Astrocyte (in vitro differentiated cells and primary cell): Measurements from ENCODE around the gene DTX2.
"Not testable (repeated sequence)": the region's sequence is repeated elsewhere in the genome, so short reads cannot be mapped to it uniquely, and the experiment has no call there.

Experiments
- CTCF ChIP-seq: IDR thresholded peaks from 2 replicates; pipeline ENCODE4 v1.5.1; 2011; ENCODE audit warnings: low read depth, mild to moderate bottlenecking, inconsistent platforms, low read length, moderate library complexity; ENCODE audit not compliant: insufficient read depth
- EZH2 ChIP-seq: IDR thresholded peaks from 2 replicates; pipeline ENCODE4 v1.6.1; 2012; ENCODE audit warnings: mild to moderate bottlenecking, low read length, inconsistent platforms; ENCODE audit not compliant: insufficient read depth

DNA sequence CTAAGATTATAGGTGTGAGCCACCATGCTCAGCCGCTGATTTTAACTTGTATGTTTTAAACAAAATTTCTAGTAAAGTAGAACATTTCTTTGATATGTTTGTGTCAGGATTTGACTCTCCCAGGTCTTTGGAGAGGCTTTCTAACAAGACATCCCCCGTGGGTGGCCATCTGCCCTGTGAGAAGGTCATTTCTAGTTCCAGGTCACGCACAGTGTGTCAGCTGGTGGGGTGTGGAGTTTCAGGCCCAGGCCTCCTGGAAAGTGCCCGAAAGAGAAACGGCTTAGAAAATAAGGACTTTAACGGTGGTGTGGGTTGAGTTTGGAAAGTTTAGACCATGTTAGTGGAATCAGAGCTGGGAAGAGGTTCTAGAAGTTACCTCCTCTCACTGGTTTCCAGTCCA is 11.6 kb downstream of the DTX2 start:
- TF ChIP-seq CTCF, EZH2: not testable (repeated sequence)
